Embryonic facial prominence (tissue), 1 donor: ENCODE results near the gene ECI1.
"Not testable (repeated sequence)": the region's sequence is repeated elsewhere in the genome, so short reads cannot be mapped to it uniquely, and the experiment has no call there.

Experiments
- DNase-seq: peaks from one replicate; pipeline ENCODE4 v3.0.0-alpha.2; 2016; ENCODE audit errors: extremely low spot score

ECI1 gene

DNA sequence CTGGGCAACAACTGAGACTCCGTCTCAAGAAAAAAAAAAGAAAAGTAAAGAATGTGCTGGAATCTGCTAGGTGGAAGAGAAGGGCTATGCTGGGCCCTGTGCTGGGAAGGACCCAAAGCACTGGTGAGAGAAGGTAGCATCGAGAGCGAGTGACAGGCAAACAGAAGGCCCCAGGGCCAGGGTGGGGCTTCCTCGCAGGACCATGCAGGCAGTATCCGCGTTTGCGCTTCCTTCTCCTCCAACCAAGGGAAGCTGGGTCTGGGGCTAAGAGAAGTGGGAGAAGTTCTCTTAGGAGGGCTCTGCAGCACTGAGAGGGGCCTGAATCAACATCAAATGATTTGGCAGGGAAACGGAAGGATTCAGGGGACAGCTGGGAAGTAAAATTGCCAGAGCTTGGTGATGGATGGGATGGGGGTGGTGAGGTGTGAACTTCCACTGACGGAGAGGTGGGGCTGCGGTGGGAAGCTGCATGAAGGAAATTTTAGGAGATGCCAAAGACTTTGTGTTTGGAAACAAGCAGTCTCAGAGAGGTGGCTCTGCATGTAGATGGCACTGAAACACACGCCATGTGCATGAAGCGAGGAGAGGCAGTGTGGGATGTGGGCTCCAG lies 5.2 kb upstream of the ECI1 start:
- no peak for DNase-seq

DNA sequence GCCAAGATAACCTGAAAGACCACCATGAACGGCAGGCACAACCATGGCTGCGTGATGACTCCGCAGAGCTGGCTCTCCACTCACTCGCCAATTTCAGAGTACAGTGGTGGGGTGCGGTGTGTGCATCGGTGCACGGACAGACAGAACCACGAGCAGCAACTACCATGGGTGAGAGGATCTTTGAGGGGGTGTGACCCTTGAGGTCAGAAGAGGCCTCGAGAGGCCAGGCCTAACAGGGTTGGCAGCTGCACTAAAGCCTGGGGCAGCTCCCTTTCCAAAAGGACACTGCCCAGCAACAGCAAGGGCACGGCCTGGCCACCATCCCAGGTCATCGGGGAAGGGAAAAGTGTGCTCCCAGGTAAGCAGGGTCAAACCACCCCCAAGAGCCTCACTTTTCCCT lies 1.9 kb upstream of the ECI1 start:
- no peak for DNase-seq

DNA sequence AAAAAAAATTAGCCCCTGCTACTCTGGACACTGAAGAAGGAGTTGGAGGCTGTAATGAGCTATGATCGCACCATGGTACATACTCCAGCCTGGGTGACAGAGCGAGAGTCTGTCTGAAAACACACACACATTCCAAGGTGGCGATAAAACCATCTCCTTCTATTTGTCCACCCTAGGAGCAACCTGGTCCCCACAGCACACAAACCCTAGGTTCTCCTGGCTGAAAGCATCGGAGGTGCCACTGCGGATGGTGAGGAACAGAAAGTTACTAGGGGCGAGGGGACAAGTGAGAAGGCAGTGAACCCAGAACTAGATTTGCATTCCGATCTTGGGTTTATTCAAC lies 1.4 kb upstream of the ECI1 start:
- no peak for DNase-seq

DNA sequence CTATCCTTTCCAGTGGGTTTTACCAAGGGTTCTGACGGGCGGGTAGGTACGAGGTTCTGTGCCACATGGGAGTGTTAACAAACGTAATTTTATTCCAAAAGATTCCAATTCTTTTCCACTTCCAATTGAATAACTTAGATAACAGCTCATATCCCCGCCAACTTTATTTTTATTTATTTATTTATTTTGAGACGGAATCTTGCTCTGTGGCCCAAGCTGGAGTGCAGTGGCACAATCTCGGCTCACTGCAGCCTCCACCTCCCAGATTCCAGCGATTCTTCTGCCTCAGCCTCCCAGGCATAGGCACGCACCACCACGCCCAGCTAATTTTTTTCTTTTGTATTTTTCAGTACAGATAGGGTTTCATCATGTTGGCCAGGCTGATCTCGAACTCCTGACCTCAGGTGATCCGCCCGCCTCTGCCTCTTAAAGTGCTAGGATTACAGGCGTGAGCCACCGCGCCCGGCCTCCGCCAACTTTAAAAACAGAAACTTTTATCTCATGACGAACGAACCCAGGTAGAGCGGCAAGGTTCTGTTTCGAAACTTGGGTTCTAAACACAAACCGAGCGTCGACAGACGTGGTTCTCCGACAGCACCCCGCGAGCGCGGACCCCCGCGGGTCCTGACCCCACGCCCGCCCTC lies 613 bp downstream of the ECI1 start:
- DNase-seq: no peak

DNA sequence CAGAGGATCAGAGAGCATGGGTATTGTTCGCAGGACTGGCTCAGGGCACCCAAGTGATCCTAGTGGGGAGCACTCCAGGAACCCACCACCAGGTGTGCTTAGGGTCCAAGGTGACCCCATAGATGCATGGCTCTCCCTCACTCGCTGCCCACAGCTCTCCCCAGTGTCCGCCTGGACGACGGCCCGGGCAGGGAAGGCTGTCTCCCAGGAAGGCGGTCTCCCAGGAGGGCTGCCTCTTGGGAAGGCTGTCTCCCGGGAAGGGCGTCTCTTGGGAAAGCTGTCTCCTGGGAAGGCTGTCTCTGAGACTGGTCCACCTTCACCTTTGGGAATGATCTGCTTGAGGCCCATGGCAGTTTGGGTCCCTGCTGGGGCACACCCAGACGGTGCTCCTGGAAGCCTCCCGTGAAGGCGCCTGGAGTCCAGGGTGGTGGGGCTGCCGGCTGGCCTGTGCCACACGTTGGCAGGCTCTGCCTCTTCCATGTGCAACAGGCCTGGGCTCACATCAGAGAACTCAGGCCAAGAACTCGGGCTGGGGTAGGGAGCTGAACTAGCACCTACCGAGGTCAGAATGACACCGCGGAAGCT lies 5.0 kb downstream of the ECI1 start:
- DNase-seq: no peak

DNA sequence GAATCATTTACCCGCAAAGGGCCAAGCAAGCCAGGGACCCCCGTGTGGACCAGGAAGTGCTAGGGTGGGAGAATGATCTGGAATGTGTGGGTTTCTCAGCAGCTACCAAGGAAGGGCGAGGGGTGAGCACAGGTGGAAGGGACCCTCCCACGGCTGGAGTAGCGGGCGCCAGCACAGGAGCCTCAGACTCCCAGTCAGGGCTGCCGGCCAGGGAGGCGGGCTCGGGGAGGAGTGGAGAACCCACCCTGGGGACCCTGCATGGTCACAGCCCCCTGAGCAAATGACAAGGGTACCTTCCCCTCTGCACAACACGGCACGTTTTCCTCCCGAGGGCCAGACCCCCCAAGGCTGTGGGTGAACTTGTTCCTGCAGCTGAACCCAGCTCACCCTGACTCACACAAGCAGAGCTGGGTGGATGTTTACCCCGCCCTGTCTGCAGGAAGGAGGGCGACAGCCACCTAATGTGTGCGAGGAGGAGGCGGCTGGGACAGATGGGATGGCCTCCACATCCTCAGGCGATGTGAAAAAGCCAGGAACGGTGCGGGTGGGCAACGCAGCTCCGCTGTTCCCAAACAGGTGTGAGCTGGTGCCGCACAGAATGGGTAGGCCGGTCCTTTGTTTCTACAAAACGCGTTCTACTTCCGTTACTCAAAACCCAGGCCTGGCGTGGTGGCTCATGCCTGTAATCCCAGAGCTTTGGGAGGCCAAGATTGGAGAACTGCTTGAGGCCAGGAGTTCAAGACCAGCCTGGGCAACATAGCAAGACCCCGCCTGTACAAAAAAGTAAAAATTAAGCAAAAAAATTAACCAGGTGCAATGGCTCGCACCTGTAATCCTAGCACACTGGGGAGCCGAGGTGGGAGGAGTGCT lies 6.2 kb downstream of the ECI1 start:
- no peak for DNase-seq

DNA sequence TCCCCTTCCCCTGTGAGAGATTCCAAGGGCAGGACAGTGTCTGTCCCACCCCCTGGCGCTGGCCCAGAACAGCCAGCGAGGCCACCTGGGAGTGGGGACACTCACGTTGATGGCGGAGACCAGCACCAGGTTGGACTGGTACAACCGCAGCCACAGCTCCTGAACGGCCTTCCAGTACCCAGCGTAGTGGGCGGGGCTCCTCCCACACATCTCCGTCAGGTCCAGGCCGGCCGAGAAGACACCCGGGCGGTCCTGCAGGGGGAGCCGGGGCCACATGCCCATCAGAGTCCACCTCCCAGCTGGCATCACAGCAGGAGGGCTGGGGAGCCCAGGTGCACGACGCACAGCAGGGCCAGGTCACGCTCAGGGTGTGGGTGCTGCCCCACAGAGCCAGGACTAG lies 7.1 kb downstream of the ECI1 start:
- DNase-seq: no peak

DNA sequence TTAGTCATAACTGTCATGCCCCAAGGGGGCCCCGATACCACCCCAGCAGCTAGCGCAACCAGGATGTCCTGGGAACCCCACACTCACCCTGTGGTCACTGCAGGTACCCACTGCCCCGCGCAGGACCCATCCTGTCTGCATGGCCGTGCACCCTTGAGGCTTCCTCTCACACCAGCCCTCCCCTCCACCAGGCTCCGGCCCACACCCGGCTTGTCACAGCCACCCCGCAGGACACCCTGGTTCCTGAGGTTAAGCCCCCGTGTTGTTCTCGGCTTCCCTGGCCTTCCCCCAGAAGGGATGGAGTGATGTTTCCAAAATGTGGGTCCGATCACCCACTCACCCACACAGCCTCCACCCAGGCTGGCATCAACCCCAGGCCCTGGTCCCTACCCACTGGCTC lies 7.6 kb downstream of the ECI1 start:
- no peak for DNase-seq

DNA sequence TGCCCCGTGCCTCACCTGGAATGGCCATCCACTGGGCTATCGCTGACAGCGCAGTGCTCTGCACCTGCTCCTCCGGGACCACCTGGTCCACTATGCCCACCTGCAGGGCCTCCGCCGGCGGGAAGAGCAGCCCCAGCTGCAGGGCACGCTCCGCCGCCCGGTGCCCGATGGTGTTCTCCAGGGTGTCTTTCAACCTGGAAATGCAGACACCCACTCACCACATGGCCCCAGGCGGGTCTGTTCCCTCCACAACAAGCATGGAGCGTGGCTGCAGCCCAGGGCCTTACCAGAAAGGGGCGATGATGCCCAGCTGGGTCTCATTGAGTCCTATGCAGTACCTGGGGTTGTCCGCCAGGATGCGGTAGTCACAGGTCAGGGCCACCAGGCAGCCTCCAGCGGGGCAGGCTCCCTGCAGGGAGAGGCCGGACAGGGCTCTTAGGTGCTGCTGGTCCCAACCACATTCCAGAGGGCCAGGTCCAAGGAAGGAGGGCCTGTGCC lies 8.3 kb downstream of the ECI1 start:
- no peak for DNase-seq

DNA sequence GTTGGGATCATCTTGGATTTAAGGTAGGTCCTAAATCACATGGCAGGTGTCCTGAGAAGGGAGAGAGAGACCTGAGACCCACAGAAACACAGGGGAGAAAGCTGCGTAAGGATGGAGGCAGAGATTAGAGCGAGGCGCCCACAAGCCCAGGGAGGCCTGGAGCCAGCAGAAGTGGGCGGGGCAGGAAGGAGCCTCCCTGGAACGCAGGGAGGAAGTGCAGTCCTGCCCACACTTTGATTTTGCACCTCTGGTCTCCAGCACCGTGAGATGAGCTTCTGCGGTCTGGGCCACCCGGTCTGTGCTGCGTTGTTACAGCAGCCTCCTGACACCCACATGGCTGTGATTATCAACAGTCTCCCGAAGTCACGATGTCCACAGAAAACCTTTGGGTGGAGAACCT lies 8.8 kb downstream of the ECI1 start:
- no peak for DNase-seq

DNA sequence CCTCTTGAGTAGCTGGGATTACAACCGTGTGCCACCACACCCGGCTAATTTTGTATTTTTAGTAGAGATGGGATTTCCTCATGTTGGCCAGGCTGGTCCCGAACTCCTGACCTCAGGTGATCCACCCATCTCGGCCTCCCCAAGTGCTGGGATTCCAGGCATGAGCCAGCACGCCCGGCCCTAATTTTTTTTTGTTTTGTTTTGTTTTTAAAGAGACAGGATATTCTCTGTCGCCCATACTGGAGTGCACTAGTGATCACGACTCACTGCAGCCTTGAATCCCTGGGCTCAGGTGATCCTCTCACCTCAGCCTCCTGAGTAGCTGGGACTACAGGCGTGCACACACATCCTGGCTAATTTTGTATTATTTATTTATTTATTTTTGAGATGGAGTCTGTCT lies 11.1 kb downstream of the ECI1 start:
- not testable (repeated sequence) for DNase-seq

DNA sequence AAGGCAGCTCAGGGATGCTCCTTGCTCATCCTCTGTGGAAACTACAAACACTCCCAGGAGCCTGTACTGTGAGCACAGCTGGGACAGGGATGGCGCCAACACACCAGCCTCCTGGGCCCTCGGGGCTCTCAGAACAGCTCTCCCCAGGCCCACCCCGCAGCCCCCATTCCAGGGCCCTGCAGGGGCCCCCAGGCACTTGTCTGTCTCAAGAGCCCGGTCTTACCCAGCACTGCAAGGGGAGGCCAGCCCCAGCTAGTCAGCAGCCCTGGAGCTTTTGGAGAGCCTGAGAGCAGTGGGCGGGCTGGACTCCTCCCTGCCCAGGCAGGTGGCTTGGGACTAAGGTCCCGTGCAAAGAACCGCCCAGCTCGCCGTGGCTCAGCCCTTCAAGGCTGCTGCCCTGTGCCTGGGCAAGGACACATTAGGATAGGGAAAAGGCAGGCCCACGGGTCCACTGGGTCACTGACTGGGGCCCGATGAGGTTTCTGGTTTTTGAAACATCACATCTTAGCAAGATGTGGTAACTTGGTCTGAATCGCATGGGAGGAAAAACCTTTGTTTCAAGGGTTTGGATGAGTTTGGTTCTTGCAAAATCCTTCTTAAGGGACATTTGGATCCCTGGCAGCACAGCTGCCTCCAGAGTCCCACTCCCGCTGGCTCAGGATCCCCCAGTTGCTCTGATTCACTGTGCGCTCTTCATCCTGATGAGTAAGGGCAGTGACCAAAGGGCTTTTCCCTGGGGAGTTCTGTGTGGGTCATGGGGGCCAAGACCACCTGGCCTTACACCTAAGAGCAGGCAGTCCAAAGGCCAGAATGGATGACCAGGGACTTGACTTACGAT lies 12.3 kb downstream of the ECI1 start:
- DNase-seq: no peak

DNA sequence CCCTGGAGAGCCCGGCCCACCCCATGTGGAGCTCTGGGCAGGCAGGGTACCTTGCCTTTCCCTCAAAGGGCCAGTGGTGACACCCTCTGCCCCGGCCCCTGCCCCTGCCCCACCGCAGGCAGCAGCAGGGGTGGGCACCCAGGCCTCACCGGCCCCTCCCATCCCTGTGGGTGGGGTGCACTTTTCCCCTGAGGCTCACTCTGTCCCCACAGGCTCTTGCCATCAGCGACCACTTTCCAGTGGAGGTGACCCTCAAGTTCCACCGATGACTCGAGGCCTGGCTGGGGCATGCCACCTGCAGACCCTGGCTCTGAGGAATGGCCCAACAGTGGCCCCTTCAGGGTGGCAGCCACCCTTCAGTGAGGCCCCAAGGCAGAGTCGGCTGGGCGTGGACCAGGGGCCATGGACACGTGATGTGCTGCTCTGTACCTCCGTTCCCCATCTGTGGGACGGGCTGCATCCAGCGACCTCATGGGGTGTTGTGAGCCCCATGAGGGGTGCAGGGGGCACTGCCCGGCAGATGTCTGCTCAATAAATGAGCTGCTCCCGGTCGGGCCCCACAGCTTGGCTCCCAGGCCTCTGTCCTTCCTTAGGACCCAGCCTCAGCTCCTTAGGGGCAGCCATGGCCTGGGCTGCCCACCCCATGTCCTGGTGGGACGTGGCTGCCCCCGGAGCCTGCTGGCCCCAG lies 13.1 kb downstream of the ECI1 start:
- DNase-seq: no peak

DNA sequence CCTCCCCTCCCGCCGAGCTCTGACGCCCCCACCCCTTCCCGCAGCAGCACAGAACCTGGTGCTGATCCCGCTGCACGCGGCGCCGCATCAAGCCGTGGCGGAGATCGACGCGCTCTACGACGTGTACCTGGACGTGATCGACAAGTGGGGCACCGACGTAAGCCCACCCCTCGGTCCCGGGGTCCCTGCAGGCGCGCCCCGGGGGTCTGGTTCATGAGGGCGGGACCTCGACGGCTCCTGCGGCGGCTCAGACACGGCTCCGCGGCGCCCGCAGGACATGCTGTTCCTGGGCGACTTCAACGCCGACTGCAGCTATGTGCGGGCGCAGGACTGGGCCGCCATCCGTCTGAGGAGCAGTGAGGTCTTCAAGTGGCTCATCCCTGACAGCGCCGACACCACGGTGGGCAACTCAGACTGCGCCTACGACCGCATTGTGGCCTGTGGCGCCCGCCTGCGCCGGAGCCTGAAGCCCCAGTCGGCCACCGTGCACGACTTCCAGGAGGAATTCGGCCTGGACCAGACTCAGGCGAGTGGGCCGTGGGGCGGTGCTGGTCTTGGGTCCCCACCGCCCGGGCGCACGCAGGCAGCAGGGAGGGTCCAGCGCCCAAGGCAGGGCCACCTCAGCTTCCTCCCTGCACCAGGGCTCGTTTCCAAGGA lies 13.8 kb downstream of the ECI1 start:
- no peak for DNase-seq

DNA sequence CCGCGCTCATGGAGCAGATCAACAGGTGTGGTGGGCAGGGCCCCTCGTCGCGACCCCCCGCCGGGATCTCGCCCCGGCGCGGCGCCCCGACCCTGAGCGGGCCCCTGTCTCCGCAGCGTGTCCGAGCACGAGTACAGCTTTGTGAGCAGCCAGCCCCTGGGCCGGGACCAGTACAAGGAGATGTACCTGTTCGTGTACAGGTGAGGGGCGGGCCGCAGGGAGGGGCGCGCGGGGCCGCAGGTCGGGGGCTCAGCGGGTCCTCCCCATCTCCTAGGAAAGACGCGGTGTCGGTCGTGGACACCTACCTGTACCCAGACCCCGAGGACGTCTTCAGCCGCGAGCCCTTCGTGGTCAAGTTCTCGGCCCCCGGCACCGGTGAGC lies 14.3 kb downstream of the ECI1 start:
- no peak for DNase-seq

DNA sequence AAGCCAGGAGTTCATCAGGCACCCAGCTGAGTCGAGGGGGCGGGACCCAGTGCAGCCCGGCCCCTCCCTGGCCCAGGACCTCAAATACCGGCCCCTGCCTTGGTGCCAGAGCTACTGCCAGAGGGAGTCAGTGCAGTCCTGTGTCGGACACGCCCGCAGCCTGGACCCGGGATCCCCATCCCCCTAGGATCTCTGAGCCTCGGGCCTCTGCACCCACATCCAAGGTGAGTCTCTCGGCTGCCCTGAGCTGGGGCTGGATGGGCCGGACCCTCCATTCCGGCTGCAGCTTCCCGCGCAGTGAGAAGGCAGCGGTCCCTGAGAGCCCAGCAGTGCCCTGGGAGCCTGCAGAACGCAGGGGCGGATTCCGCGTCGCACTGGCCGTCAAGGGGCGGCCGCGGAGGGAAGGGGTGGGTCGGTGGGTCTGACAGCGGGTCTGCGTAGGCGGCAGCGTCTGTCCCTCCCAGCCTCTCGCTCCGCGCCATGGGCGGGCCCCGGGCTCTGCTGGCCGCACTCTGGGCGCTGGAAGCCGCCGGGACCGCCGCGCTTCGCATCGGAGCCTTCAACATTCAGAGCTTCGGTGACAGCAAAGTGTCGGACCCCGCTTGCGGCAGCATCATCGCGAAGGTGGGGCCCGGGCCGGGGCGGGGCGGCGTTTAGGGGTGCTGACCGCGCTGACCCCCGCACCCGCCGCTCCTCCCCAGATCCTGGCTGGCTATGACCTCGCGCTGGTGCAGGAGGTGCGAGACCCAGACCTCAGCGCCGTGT lies 14.9 kb downstream of the ECI1 start, which contains the start of gene DNASE1L2:
Gene DNASE1L2, plus strand, starts transcription at position 108 of the 765 bp plus-strand sequence. Its CDS starts 373 bp downstream, at position 481.
- no peak for DNase-seq

DNA sequence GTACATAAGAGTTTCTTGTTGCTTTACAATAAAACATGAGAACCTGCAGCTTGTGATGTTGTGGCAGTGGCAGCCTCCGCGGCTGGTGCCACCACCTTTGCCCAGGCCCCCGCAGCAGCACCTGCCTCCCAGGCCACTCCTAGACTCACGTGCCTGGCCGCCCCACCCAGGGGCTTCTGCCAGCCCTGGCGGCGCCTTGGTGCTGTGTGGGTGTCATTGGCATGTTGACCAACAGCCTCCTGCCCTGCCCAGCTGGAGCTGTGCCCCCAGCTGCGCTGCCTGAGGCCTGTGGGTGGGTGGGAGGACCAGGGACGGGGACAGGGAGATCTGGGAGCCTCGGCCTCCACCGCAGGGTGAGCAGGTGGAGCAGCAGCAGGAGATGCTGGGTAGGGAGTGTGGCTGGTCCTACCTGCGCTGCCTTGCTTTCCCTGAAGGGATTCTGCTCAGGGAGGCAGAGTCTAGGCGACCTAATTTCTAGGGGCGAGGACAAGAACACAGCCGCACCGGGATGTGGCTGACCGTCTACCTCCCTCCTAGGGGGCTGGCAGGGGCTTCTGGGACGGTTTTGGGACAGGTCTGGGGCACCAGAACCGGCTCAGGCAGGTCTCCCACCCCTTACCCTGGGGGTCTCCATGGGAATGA lies 15.6 kb downstream of the ECI1 start:
- no peak for DNase-seq

DNA sequence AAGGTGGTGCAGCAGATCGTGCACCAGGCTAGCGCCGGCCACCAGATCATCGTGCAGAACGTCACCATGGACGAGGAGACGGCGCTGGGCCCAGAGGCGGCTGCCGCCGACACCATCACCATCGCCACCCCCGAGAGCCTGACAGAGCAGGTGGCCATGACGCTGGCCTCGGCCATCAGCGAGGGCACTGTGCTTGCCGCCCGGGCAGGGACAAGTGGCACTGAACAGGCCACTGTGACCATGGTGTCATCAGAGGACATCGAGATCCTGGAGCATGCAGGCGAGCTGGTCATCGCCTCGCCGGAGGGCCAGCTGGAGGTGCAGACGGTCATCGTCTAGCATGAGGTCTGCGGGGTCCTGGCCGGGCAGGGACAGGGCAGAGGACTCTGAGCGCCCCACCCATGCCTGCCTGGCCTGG lies 16.1 kb downstream of the ECI1 start:
- no peak for DNase-seq

DNA sequence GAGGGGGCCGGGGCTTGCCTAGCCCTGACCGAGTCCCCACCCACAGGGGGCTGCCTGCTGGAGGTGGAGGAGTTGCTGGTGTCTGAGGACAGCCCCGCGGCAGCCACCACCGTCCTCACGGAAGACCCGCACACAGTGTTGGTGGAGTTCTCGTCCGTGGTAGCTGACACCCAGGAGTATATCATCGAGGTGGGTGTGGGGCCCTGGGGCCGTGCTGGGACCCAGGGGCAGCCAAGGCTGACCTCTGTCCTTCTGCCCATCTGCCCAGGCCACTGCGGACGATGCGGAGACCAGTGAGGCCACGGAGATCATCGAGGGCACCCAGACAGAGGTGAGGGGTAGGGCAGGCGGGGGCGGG lies 16.6 kb downstream of the ECI1 start:
- DNase-seq: no peak
